ENCODE measurements around the gene NDUFS7.

NDUFS7 gene

DNA sequence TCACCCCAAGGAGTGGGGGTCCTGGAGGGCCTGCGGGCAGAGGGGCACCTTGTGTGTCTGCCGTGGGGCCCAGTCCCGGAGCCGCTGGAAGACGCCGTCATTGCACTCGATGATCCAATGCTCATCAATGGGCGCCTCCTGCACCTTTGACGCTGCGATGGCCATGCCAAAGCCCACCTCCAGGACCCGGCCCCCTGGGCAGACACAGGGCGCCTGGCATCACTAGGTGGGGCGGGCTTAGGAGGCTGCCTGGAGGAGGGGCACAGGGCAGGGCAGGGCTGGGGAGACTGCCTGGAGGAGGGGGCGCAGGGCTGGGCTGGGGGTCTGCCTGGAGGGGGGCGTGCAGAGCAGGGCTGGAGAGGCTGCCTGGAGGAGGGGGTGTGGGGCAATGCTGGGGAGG lies 16.0 kb downstream of the NDUFS7 start:
- DNase-seq (ENCODE audit: low read depth in 4 of 4, low spot score in 1 of 4): no peak

DNA sequence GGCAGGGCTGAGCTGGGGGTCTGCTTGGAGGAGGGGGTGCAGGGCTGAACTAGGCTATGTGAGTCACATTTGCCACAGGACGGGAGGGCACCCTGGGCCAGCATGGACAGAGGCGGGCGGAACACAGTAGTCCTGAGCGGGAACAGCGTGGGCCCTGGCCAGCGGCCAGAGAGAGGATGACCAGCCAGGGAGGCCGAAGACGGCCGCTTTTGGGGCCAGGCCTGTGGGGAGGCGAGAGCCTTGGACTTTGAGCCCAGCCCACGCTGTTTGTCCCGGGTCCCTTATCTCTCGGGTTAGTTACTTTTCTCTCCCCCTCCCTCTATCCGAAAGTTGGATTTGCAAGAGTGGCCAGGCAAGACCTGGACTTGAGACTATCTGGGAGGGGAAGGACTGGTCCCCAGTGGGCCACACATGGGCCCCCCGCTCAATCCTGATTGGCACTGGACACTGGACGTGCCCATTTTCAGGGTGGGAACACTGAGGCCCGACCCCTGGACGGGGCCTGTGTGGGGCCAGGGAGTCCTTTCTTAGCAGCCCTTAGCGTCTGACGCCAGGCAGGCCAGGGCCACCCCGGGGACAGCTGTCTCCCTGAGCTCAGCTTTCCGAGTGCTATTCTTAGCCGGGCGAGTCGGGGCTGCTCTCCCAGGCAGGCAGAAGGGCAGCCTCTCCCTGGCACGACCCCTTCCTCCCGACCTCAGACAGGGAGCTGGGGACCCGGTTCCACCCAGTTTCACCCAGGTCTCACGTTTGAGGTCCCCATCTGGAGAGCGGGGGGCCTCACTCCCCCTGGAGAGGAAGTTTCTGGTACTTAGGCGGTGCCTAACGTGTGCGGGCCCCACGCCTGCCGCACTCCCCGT lies 16.8 kb downstream of the NDUFS7 start:
- no peak for DNase-seq (ENCODE audit: low read depth in 4 of 4, low spot score in 1 of 4)

DNA sequence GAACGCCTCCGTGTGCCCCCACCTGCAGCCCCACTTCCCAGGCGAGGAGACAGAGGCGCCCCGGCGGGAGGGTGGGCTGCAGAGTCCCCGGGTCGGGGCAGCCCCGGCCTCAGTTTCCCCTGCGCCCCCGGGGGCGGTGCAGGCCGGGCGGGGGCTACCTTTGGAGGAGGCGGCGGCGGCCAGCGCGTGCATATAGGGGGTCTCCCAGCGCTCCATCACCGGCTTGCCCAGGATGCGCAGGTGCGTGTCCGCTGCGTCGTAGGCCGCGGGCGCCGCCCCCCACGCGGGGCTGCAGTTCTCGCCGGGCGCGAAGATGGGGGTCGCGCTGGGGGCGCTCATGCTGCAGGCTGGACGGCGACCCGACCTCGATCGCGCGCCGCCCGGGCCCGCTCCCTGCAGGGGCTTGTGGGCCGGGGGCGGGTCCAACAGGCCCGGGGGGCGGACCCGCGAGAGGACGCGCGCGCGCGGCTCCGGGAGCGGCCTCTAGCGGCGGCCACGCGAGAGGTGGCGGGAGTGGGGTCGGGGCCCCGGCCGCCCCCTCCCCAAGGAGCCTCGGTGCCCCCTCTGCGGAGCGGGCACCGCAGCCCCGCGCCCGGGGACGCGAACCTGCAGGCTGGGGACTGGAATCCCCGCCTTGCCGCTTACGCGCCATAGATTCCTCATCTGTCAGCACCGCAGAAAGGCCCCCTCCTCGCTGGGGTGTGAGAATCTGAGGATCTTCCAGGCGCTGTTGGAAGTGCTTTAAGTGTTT lies 17.6 kb downstream of the NDUFS7 start, which contains the start of gene GAMT:
Gene GAMT, minus strand, starts transcription at position 405 of the 751 bp plus-strand sequence. Its CDS starts 66 bp downstream, at position 339.
- peak in 3 of 4 experiments; percentile 28 to 46 (median 39) for DNase-seq (ENCODE audit: low read depth in 4 of 4, low spot score in 1 of 4)

DNA sequence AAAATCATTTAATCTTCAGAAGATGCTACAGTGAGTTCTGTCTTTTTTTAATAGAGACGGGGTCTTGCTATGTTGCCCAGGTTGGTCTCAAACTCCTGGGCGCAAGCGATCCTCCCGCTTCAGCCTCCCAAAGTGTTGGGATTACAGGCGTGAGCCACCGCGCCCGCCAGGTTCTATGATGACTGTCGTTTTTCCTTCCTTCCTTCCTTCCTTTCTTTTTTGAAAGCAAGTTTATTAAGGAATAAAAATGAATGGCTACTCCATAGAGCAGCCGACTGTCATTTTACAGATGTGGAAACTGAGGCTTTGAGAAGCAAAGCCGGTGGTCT lies 18.1 kb downstream of the NDUFS7 start:
- DNase-seq (ENCODE audit: low read depth in 4 of 4, low spot score in 1 of 4): no peak

DNA sequence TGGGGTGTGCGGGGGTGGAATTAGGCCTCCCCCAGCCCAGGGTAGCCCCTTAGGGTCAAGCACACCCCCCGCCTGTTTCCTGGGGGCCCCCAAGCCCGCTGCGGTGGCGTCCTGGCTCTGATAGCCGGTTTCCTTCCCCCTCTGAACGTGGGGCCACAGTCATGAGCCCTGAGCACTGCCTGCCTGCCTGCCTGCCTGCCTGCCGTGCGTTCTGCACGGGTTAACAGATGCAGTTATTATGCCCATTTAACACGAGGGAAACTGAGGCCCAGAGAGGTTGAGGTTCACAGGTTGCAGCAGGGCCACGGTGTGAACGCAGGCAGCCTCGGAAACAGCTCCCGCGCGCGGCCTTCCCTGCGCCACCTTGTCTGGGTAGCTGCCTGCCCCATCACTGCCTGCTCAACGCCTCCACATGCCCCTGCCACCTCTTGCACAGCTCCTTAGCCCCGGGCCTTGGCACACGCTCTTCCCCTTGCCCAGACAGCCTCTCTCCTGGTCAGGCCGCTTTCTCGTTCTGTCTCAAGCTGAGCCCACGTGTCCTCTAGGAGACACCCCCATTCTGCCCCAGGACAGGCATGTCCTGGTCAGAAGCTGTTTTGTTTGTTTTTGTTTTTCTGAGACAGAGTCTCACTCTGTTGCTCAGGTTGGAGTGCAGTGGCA lies 18.8 kb downstream of the NDUFS7 start:
- no peak for DNase-seq (ENCODE audit: low read depth in 4 of 4, low spot score in 1 of 4)

DNA sequence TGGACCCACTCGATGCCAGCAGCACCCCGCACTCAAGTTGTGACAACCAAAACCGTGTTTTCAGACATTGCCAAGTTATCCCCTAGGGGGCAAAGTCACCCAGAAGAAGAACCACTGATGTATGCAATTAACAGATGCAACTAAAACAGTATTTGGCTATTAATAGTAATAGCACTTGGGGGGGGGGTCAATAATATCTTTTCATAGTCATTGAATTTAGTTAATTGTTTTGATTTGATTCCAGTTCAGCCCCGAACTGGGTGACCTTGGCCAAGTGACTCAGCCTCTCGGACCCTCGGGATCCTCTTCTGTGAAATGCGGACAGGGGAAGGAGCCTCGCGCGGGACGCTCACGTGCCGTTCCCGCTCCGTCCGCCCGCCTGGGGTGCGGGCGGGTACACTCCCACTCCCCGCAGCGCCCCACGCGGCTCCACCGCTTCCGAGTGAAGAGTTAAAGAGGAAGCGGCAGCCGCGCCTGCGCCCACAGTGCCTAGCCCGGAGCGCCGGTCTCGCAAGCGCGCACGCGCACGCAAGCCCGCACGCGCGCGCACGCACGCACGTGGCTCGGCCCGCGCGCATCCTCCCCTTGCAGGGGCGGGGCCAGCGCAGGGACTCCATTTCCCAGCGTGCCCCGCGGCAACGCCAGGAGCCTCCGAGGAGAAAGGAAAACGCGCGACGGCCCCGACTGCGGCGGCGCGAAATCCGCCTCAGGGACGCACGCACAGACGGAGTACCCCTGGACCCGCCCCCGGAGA lies 23.2 kb downstream of the NDUFS7 start:
- peak; percentile 92 to 98 (median 97) for DNase-seq (ENCODE audit: low read depth in 4 of 4, low spot score in 1 of 4)

DNA sequence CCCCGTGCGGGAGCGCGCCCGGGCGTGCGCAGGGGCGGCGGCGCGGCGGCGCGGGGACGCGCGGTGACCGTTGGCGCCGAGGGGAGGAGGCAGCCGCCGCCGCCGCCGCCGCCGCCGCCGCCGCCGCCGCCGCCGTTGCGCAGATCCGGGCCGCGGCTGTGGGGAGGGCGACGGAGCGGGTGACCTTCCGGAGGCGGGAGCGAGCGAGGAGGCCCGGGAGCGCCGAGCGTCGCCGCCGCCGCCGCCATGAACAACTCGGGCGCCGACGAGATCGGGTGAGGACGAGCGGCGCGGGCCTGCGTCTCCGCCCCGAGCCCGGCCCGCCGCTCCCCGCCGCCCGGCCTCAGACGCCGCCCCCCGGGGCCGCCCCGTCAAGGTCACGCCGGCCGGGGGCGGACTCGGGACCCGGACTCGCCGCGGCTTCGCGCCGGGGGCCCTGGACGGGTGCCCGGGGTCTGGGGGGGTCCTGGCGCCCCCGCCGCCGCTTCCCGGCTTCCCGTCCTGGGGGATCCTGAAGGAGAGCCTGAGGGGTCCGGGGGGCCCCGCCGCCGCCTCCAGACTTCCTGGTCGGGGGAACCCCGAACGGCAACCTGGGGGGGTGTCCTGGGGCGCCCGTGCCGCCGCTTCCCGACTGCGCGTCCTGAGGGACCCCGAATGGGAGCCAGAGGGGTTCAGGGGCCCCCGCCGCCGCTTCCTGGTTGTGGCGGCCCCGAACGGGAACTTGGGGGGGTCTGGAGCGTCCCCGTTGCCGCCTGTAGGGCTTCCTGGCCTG lies 24.0 kb downstream of the NDUFS7 start, which contains the start of gene DAZAP1:
Gene DAZAP1, plus strand, starts transcription at position 59 of the 772 bp plus-strand sequence. Its CDS starts 188 bp downstream, at position 247.
- no peak for DNase-seq (ENCODE audit: low read depth in 4 of 4, low spot score in 1 of 4)

DNA sequence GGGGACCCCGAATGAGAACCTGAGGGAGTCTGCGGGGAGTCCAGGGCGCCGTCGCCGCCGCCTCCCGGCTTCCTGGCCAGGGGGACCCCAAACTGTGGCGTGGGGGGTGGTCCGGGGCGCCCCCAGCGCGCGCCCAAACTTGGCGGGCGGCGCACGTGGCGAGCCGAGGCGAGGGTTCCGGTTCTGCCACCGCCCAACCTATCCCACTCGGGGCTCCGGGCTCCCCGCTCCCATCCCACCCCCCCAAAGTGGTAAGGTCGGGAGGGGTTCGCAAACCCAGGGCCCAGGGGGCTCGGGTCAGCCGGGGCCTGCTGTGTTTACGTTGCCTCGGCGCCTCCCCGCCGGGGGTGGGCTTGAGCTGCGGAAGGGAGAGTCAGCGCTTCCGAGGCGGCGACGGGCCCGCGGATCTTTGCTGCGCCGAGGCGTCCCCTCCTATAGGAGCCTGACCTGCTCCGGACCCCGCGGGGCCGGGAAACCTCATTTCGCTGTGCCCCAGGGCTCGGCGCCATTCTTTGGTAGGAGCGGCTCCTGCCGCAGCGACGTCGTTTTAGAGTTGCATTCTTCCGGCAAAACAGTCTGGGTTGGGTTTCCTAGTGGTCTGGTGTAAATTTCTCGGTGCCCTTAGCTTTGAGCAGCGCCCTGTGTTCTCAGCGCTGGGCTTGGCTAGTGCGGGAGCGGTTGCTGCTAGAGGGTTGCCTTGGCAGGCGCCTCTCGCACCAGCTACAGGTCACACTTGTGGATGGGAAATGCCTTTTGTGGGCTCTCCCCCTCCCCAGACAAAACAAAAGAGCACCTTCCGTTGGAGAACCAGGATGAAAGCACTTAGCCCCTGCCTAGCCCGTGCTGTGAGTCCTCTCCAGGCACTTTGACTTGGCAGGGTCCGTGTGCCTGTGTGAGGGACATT lies 24.8 kb downstream of the NDUFS7 start:
- DNase-seq (ENCODE audit: low read depth in 4 of 4, low spot score in 1 of 4): peak in 2 of 4 experiments; percentile 21 to 37

DNA sequence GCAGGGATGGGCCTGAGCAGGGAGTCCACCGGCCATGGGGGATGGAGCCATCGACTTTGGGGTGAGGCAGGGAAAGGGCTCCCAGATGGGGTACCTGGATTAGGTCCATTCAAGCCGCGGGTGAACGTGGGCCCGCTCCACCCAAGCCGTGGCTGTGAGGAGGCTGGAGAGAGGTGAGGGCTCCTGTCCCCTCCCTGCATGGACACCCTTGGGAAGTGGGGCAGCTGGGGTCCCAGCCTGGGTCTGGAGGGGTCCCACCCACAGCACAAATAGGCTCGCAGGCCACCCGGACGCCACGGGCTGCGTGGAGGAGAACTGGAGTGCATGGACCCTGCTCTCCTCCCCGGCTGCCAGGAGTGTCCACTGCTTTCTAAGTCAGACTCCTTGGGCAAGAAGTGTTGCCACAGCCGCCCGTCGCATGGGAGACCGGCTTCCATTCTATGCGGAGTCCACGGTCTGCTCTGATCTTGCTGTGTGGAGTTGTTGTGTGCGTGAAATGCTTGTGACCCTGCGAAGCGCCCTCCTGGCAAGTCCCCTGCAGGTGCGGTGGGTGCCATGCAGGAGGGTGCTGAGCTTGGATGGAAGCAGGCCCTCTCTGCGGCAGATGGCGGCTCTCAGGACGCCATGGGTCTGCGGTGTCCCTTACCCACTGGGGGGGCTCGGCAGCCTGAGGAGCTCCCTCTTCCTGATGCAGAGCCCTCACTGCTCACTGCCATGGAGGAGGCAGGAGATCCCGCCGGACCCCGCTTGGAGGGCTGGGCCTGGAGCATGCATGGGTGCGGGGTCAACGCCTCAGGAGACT lies 25.7 kb downstream of the NDUFS7 start:
- no peak for DNase-seq (ENCODE audit: low read depth in 4 of 4, low spot score in 1 of 4)

DNA sequence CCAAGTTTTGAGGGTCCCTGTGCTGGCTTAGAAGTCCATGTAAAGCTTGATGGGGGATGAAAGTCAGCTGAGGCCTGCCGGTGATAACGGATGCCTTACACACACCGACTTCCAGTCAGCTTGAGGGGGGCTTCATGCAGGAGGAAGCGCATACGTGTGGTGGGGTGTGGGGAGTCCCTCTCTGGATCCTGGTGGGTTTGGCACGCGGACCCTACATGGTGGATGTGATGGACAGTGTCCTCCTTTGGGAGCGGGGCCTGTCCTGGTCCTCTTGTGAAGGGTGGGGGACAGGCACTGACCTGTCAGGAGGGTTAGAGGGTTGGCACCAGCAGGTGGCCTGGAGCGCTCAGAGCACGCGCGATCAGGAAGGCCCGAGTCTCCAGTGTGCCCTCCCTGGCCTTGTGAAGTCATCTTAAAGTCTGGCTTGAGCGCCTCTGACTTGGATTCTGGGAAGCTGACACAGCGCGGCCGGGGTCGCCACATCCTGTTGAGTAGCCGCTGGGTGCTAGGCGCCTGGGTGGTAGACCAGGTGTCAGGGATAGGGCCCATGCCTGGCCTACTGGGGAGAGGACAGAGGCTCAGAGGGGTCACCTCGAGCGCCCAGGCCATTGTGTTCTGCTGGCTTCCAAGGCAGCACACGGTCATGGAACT lies 26.6 kb downstream of the NDUFS7 start:
- no peak for DNase-seq (ENCODE audit: low read depth in 4 of 4, low spot score in 1 of 4)

DNA sequence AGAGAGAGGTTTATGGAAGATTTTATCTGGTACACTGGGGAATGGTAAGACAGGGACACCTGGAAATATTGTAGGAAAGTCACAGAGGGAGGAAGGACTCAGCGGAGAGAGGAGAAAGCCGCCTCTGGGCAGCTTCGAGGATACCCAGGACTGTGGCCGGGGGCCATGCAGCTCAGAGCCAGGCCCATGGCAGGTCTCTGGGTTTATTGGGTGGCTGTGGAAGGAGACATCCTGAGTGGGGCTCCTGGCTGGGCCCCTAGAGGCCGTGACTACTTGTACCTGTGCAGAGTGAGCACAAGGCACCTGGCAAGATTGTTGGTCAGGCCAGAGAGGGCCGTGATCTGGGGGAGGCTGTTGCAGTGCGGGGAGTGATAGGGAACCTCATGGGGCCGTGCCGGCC lies 27.1 kb downstream of the NDUFS7 start:
- no peak for DNase-seq (ENCODE audit: low read depth in 4 of 4, low spot score in 1 of 4)

DNA sequence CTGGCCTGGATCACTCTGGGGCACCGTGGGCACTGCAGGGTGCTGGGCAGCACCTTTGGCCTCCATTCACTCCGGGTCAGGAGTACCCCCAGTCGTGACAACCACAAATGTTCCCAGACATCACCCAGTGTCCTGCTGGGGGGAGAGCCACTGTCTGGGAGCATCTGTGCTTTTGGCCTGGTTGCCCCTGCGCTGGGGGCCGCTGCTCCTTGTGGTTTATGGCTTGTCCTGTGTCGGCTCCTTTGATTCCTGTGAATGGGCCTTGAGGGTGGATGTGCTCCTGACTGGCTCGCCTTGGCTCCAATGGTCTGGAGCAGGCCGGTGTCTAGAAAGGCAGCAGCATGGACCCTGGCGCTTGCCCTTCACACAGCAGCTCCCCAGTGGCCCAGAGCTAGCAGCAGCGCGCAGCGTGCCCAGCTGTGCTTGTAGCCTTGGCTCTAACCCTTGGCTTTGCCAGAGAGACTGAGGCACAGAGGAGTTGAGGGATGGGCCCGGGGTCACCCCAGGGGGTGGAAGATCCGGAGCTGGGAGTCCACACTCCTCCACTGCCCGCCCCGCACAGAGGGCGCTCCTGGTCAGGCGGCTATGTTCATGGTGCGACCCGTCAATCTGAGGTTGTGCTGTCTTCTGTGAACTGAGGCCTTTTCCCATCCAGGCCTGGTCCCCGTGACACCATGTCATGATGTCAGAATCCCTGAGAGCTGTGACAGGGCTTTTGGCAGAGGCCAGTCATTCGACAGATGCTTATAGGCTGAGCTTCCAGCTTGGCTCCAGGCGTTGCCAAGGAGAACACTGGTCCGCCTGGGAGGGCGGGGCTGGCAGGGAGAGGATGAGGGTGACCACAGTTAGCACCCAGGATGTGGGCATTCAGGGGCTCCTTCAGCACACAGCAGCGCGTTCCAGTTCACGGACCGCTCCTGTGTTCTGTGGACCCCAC lies 27.8 kb downstream of the NDUFS7 start:
- DNase-seq (ENCODE audit: low read depth in 4 of 4, low spot score in 1 of 4): no peak

DNA sequence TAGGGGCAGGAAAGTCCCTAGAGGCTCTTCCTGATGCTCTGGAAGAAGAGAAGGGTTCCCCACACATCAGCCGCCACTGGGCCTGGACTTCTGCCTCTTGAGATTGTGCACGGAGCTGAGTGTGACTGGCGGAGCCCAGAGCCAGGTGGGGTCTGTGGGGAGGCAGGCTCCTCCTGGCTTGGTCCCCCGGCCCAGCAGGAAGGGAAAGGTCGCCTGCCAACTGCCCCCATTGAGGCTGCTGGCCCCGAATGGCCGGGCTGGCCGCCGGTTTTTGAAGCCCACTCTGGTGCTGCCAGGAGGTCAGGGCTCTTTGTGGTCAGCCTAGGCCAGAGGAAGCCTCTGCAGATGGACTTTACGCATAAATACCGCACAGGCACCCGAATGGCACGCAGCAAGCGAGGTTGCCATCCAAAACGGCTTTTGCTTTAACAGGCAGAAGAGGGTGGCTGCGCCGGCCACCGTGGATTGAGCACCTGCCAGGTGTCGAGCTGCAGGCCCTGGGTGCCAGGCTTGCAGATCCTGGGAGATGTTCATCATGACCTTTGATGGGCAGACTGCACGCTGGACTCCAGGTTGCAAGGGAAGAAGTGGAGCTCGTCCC lies 28.7 kb downstream of the NDUFS7 start:
- DNase-seq (ENCODE audit: low read depth in 4 of 4, low spot score in 1 of 4): no peak

DNA sequence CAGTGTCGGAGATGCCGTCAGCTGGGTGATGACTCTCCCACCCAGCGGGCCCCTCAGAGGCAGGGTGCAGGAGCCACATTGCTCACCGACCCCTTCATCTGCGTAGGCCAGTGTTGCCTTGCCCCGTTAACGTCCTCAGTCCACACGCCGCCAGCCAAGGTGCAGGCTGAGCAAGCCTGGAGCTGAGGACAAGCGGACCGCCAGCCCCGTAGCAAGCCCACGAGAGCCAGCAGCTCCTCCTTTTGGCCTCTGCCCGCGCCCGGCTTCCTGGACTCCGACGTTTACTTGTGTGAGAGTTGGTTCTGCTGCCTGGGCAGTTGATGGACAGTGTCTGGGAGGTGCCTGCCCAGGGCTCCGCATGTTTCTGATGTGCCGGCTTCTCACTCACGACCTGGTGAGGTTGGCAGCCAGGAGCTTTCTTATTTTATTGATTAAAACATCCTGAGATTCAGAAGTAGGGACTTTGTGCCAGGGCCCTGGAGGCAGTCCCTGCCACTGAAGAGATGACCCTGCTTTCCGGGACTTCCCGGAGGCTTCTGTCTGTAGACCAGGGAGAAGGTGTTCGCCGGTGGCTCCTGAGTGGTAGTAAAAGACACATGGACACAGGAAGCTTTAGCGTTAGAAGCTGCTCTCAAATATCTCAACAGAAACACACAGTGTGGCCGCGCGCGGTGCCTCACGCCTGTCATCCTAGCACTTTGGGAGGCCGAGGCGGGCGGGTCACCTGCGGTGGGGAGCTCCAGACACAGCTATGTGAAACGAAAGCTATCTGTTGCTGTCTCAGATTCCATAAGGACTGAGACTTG lies 29.5 kb downstream of the NDUFS7 start:
- no peak for DNase-seq (ENCODE audit: low read depth in 4 of 4, low spot score in 1 of 4)

DNA sequence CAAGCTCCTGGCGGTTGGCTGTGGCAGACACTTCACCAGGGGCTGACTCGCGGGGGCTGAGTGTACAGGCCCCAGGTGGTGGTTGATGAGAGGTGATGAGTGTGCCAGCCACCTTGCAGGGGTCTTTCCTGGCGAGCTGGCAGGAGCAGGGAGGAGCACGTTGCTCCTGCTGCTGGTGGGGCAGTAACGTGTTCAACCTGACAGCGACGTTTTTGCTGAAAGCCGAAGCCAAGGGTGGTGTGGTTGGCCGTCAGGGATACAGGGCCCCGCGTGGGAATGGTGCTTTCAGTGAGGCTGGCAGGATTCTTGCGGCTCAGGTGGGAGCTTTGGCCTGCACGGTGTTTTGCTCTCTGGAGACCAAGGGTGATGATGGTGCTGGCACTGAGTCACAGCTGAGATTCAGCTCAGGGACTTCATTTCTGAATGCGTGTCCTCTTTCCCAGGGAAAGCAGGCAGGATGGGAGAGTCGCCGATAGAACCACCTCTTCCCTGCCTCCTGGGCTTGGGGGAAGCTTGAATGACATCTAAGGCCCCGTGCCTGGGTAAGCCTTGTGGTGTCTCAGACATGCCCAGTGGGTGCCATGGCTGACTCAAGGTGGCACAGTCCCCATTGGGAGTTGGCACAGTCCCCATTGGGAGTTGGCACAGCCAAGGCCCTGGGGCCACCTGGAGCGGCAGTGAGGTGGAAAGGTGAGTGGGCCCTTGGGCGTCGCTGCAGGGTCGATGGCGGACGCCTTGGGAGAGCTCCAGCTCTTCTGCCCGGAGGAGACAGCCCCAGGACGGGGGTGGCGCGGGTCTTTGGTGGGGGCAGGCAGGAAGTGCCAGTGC lies 32.5 kb downstream of the NDUFS7 start:
- DNase-seq (ENCODE audit: low read depth in 4 of 4, low spot score in 1 of 4): no peak

Measured in stimulated activated CD4-positive, alpha-beta T cell treated with anti-CD3 and anti-CD28 coated beads, Interleukin-1b, Interleukin-23, amount 100 ng/mL, for 24 hours (primary cell).